CD4-positive, alpha-beta memory T cell (primary cell): Measurements from ENCODE around the gene NLE1. TPM values are rescaled to one million over a fixed set of nuclear protein-coding genes. Genes with fewer than 3 reads are reported as not detected.
A peak's percentile ranks its signal among the peaks of the same experiment; 100 is the strongest.
"Not testable (repeated sequence)": the region's sequence is repeated elsewhere in the genome, so short reads cannot be mapped to it uniquely, and the experiment has no call there.

ENCODE experiments used
- CTCF ChIA-PET: fragments of 350-600 bp; sonication (Branson Sonifier 250); formaldehyde crosslinking; loops from one replicate; lab custom pipeline; 2021; ENCODE audit warnings: inconsistent platforms; ENCODE audit not compliant: partially characterized antibody; lab: Charles Lee
- POLR2A ChIA-PET: fragments of 350-600 bp; sonication (Branson Sonifier 250); formaldehyde crosslinking; loops from one replicate; lab custom pipeline; 2021; ENCODE audit not compliant: partially characterized antibody; lab: Charles Lee
- DNase-seq, 5 donors: peaks; one replicate each; pipeline versions ENCODE4 v3.0.0 to v3.0.0-alpha.2; 2020 to 2022; ENCODE audit warnings: mixed read lengths in 1 of 5
- H3K27ac ChIP-seq: one replicate; pipeline ENCODE4 v1.7.0; 2013; ENCODE audit warnings: low read depth, low read length
- H3K27me3 ChIP-seq: 2 replicates; pipeline ENCODE4 v1.7.0; 2013; ENCODE audit warnings: mild to moderate bottlenecking, low read length, moderate library complexity; ENCODE audit not compliant: insufficient read depth
- H3K36me3 ChIP-seq: 2 replicates; pipeline ENCODE4 v1.7.0; 2013; ENCODE audit warnings: mild to moderate bottlenecking, low read length, moderate library complexity; ENCODE audit not compliant: insufficient read depth
- H3K4me1 ChIP-seq: 2 replicates; pipeline ENCODE4 v1.7.0; 2013; ENCODE audit warnings: mild to moderate bottlenecking, low read length, moderate library complexity; ENCODE audit not compliant: insufficient read depth
- H3K4me3 ChIP-seq, 2 donors: one replicate each; pipeline ENCODE4 v1.7.0; 2013; ENCODE audit warnings: low read length in 2 of 2, mild to moderate bottlenecking in 1 of 2
- H3K9me3 ChIP-seq, 2 donors: one replicate each; pipeline ENCODE4 v1.7.0; 2013; ENCODE audit warnings: low read length in 2 of 2, control low read depth in 1 of 2; ENCODE audit not compliant: control insufficient read depth in 1 of 2
- H3K27ac Mint-ChIP-seq, 7 donors: one replicate each; pipeline ENCODE4 v1.8.0; 2020 to 2021; ENCODE audit warnings: mixed read lengths in 7 of 7, mild to moderate bottlenecking in 6 of 7, inconsistent platforms in 3 of 7, moderate library complexity in 3 of 7
- H3K27me3 Mint-ChIP-seq, 2 donors: one replicate each; pipeline ENCODE4 v1.8.0; 2020 to 2021; ENCODE audit warnings: mixed read lengths in 2 of 2
- H3K36me3 Mint-ChIP-seq, 2 donors: one replicate each; pipeline ENCODE4 v1.8.0; 2020 to 2021; ENCODE audit warnings: mixed read lengths in 2 of 2, inconsistent platforms in 1 of 2, mild to moderate bottlenecking in 1 of 2
- H3K4me1 Mint-ChIP-seq, 4 donors: one replicate each; pipeline ENCODE4 v1.8.0; 2020 to 2021; ENCODE audit warnings: mixed read lengths in 4 of 4, mild to moderate bottlenecking in 1 of 4
- H3K4me3 Mint-ChIP-seq, 8 donors: one replicate each; pipeline ENCODE4 v1.8.0; 2020 to 2021; ENCODE audit warnings: mixed read lengths in 8 of 8, mild to moderate bottlenecking in 7 of 8, moderate library complexity in 6 of 8, inconsistent platforms in 3 of 8
- H3K9me3 Mint-ChIP-seq, 8 donors: one replicate each; pipeline ENCODE4 v1.8.0; 2020 to 2021; ENCODE audit warnings: mixed read lengths in 8 of 8, mild to moderate bottlenecking in 5 of 8, inconsistent platforms in 3 of 8, moderate library complexity in 1 of 8
- intact Hi-C: fragments of 100-400 bp; cut with micrococcal nuclease; formaldehyde crosslinking; loops from one replicate; pipeline ENCODE4 v1.15.1; 2023
- polyA plus RNA-seq, 2 donors: library from polyadenylated mRNA; unstranded; fragments of 300-500 nt; fragmentation: Illumina TruSeq; gene quantifications; one replicate each; pipeline ENCODE4 v1.2.3, GENCODE V29; 2021
- total RNA-seq, 2 experiments: library from RNA; stranded (reverse); gene quantifications; one replicate each; pipeline ENCODE4 v1.2.3, GENCODE V29; 2021

NLE1 gene
- total and polyA plus RNA-seq, 4 experiments from 2014 or later = 4.4 to 20.5 (median 12.5) TPM

DNA sequence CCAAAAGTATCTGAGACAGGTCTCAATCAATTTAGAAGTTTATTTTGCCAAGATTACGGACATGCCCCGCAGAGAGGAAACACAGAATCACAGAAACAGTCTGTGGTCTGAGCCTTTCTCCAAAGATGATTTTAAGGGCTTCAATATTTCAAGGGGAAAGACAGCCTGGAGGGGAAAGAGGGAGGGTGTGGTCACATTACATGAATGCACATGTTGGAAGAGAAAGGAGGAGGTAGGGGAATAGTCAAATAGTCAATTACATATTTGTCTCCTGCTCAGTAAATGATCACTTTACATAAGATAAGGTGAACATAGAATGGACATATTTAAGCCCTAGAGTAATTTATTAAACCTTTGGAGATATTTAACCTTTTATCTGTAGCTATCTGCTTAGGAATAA is 17.8 kb upstream of the NLE1 start:
- H3K4me3 ChIP-seq = no peak overlapping the region
- peaks cover 45% of the 10 kb centered on the region for H3K4me1 ChIP-seq
- peaks cover 33 to 66% (median 52%) of the 10 kb centered on the region in 4 donors for H3K4me1 Mint-ChIP-seq

DNA sequence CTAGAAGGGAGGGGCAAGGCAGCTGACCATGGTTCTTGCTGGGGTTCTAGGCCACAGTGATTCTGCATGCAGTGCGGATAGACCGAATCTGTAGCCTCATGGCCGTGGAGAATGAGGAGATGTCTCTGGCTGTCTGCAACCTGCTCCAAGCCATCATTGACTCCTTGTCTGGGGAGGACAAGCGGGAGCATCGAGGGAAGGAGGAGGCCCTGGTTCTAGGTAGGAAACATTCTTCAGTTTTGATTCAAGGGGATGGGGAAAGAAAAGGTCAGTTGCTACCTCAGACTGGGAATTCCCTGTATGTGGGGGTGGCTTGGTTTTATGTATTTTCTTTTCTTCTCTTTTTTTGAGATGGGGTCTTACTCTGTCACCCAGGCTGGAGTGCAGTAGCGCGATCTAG is 13.1 kb upstream of the NLE1 start:
- Histone ChIP-seq H3K9me3 (no peaks in the 10 kb centered on the region), H3K27ac (no peak overlapping the region), H3K36me3 (no peaks in the 10 kb centered on the region), H3K4me3 (no peak overlapping the region), H3K4me1 (peaks cover 13% of the 10 kb centered on the region), H3K27me3 (no peaks in the 10 kb centered on the region)
- ChIA-PET CTCF (no interaction called here), POLR2A (no interaction called here)
- intact Hi-C loops = no loop called here
- H3K27ac Mint-ChIP-seq = no peak overlapping the region
- DNase-seq = no peak
- H3K9me3 Mint-ChIP-seq = peaks cover 0 to 2% (median 0%) of the 10 kb centered on the region in 8 donors
- no peaks in the 10 kb centered on the region for H3K27me3 Mint-ChIP-seq
- no peaks in the 10 kb centered on the region for H3K36me3 Mint-ChIP-seq
- H3K4me1 Mint-ChIP-seq = peaks cover 6 to 20% (median 15%) of the 10 kb centered on the region in 4 donors
- H3K4me3 Mint-ChIP-seq = no peak overlapping the region

More for the DNA sequence above, 17.8 kb upstream of the NLE1 start:
- H3K9me3 Mint-ChIP-seq = no peaks in the 10 kb centered on the region
- CTCF ChIA-PET = interaction anchor here (0.8 to 2.6 kb wide), 3 partner anchors 17 to 587 kb away, joined by 3 to 10 read pairs (median 7); no protein-coding TSS in a partner anchor
- H3K36me3 Mint-ChIP-seq = no peaks in the 10 kb centered on the region
- no peak for DNase-seq
- Histone ChIP-seq H3K9me3 (no peaks in the 10 kb centered on the region), H3K27me3 (no peaks in the 10 kb centered on the region), H3K27ac (peak overlapping the region; percentile 39), H3K36me3 (no peaks in the 10 kb centered on the region)
- POLR2A ChIA-PET = interaction anchor here (0.7 to 12.0 kb wide), 16 partner anchors 10 to 649 kb away, joined by 3 to 117 read pairs (median 6); partner anchors contain the start of genes NLE1, SLFN12L, SLFN5 and TAF15
- peak overlapping the region; percentile 53 to 94 (median 93) for H3K27ac Mint-ChIP-seq
- intact Hi-C loops = loop anchor here (5.0 kb wide), 1 partner anchor 327 kb away; no protein-coding TSS in a partner anchor
- H3K4me3 Mint-ChIP-seq = peak overlapping the region in 5 of 8 donors; percentile 45 to 79 (median 76)
- H3K27me3 Mint-ChIP-seq = no peaks in the 10 kb centered on the region

- Mint-ChIP-seq H3K9me3 (peaks cover 0 to 2% (median 0%) of the 10 kb centered on the region in 8 donors), H3K4me1 (peaks cover 2 to 13% (median 9%) of the 10 kb centered on the region in 4 donors), H3K27ac (no peak overlapping the region), H3K36me3 (no peaks in the 10 kb centered on the region), H3K27me3 (no peaks in the 10 kb centered on the region), H3K4me3 (no peak overlapping the region)
- Histone ChIP-seq H3K4me3 (no peak overlapping the region), H3K9me3 (no peaks in the 10 kb centered on the region), H3K27me3 (no peaks in the 10 kb centered on the region), H3K4me1 (peaks cover 6% of the 10 kb centered on the region), H3K27ac (no peak overlapping the region), H3K36me3 (no peaks in the 10 kb centered on the region)
- POLR2A ChIA-PET = no interaction called here
- DNase-seq = no peak
- CTCF ChIA-PET = no interaction called here
- intact Hi-C loops = no loop called here
These were observed 12.4 kb upstream of the NLE1 start for GRCh38 chr17:35154196-35155165.

- no peak overlapping the region for H3K4me3 Mint-ChIP-seq
- no peaks in the 10 kb centered on the region for H3K36me3 Mint-ChIP-seq
- no peak overlapping the region for H3K27ac Mint-ChIP-seq
- no peak for DNase-seq
- intact Hi-C loops = no loop called here
- POLR2A ChIA-PET = interaction anchor here (0.6 kb wide), 1 partner anchor 49 kb away, joined by 3 read pairs; no protein-coding TSS in a partner anchor
- H3K9me3 Mint-ChIP-seq = peaks cover 0 to 4% (median 0%) of the 10 kb centered on the region in 8 donors
- H3K27me3 ChIP-seq = no peaks in the 10 kb centered on the region
- CTCF ChIA-PET = no interaction called here
- no peak overlapping the region for H3K27ac ChIP-seq
- H3K4me1 Mint-ChIP-seq = no peaks in the 10 kb centered on the region
- H3K27me3 Mint-ChIP-seq = no peaks in the 10 kb centered on the region
- no peaks in the 10 kb centered on the region for H3K4me1 ChIP-seq
- H3K9me3 ChIP-seq = no peaks in the 10 kb centered on the region
- H3K36me3 ChIP-seq = no peaks in the 10 kb centered on the region
- H3K4me3 ChIP-seq = no peak overlapping the region
These were observed 10.5 kb upstream of the NLE1 start for GRCh38 chr17:35152421-35153140.

- H3K27me3 ChIP-seq, DNase-seq, H3K36me3 ChIP-seq, H3K36me3 Mint-ChIP-seq, H3K9me3 Mint-ChIP-seq, intact Hi-C loops, H3K9me3 ChIP-seq, H3K27me3 Mint-ChIP-seq, CTCF ChIA-PET, H3K4me3 ChIP-seq, H3K4me1 Mint-ChIP-seq, H3K4me1 ChIP-seq, H3K27ac ChIP-seq: not testable (repeated sequence)
- POLR2A ChIA-PET = interaction anchor here (2.0 kb wide), 1 partner anchor 10 kb away, joined by 6 read pairs; no protein-coding TSS in a partner anchor
- Mint-ChIP-seq H3K4me3 (peak overlapping the region in 1 of 8 donors; percentile 66), H3K27ac (peak overlapping the region in 1 of 7 donors; percentile 57)
These were observed 9.0 kb upstream of the NLE1 start for GRCh38 chr17:35151080-35151479.

DNA sequence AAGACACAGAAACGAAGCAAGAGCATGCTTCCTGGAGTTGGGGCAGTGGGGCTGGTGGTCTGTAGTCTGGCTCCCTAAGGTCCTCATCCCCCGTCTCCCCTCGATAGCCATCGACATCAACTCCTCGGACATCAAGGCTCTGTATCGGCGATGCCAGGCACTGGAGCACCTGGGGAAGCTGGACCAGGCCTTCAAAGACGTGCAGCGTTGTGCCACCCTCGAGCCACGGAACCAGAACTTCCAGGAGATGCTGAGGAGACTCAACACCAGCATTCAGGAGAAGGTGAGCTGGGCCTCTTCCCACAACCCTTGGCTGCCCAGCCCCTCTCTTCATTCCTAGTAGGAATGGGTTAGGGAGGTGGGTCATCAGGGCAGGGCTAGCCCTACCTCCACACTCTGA is 7.8 kb upstream of the NLE1 start:
- Histone ChIP-seq H3K4me1 (no peaks in the 10 kb centered on the region), H3K27me3 (no peaks in the 10 kb centered on the region), H3K36me3 (no peaks in the 10 kb centered on the region), H3K4me3 (no peak overlapping the region), H3K27ac (no peak overlapping the region), H3K9me3 (no peaks in the 10 kb centered on the region)
- POLR2A ChIA-PET = interaction anchor here (2.0 kb wide), 1 partner anchor 11 kb away, joined by 6 read pairs; no protein-coding TSS in a partner anchor
- CTCF ChIA-PET = interaction anchor here (0.9 to 1.1 kb wide), 2 partner anchors 60 to 464 kb away, joined by 3 read pairs; no protein-coding TSS in a partner anchor
- peak overlapping the region in 1 of 7 donors; percentile 43 for H3K27ac Mint-ChIP-seq
- H3K36me3 Mint-ChIP-seq = no peaks in the 10 kb centered on the region
- no peaks in the 10 kb centered on the region for H3K4me1 Mint-ChIP-seq
- peaks cover 0 to 4% (median 0%) of the 10 kb centered on the region in 8 donors for H3K9me3 Mint-ChIP-seq
- no peaks in the 10 kb centered on the region for H3K27me3 Mint-ChIP-seq
- intact Hi-C loops = no loop called here
- DNase-seq = no peak
- no peak overlapping the region for H3K4me3 Mint-ChIP-seq
